Mucosa of stomach (tissue), 1 donor: Measurements from ENCODE around the gene CNNM1.
A peak's percentile ranks its signal among the peaks of the same experiment; 100 is the strongest.

Experiments used
- H3K27me3 ChIP-seq: one replicate; pipeline ENCODE4 v1.7.0; 2013; ENCODE audit warnings: mild to moderate bottlenecking, low read length; ENCODE audit not compliant: control insufficient read depth, insufficient read depth
- H3K36me3 ChIP-seq: one replicate; pipeline ENCODE4 v1.7.0; 2013; ENCODE audit warnings: low read length; ENCODE audit not compliant: control insufficient read depth, insufficient read depth
- H3K4me1 ChIP-seq: one replicate; pipeline ENCODE4 v1.7.0; 2013; ENCODE audit warnings: mild to moderate bottlenecking, low read length; ENCODE audit not compliant: control insufficient read depth, insufficient read depth
- H3K4me3 ChIP-seq: one replicate; pipeline ENCODE4 v1.7.0; 2013; ENCODE audit warnings: low read length
- H3K9ac ChIP-seq: one replicate; pipeline ENCODE4 v1.7.0; 2013; ENCODE audit warnings: mild to moderate bottlenecking, low read length, moderate library complexity
- H3K9me3 ChIP-seq: one replicate; pipeline ENCODE4 v1.7.0; 2013; ENCODE audit warnings: mild to moderate bottlenecking, low read length, moderate library complexity; ENCODE audit not compliant: control insufficient read depth
- donor health status: Pancreatic carcinoma.

CNNM1 gene

GRCh38 chr10:99364125-99364524, 35.0 kb downstream of the CNNM1 start:
- no peaks in the 10 kb centered on the region for H3K9me3 ChIP-seq
- no peaks in the 10 kb centered on the region for H3K4me1 ChIP-seq
- no peak overlapping the region for H3K4me3 ChIP-seq
- H3K9ac ChIP-seq = no peak overlapping the region
- H3K27me3 ChIP-seq = no peaks in the 10 kb centered on the region
- H3K36me3 ChIP-seq = no peaks in the 10 kb centered on the region

- Histone ChIP-seq H3K9me3 (no peaks in the 10 kb centered on the region), H3K27me3 (no peaks in the 10 kb centered on the region), H3K4me1 (no peaks in the 10 kb centered on the region), H3K9ac (no peak overlapping the region), H3K4me3 (no peak overlapping the region), H3K36me3 (no peaks in the 10 kb centered on the region)
Measured at GRCh38 chr10:99365311-99365710, 36.2 kb downstream of the CNNM1 start.

GRCh38 chr10:99365736-99366135, 36.6 kb downstream of the CNNM1 start:
- Histone ChIP-seq H3K9ac (no peak overlapping the region), H3K9me3 (no peaks in the 10 kb centered on the region), H3K4me3 (no peak overlapping the region), H3K27me3 (no peaks in the 10 kb centered on the region), H3K36me3 (no peaks in the 10 kb centered on the region), H3K4me1 (no peaks in the 10 kb centered on the region)

GRCh38 chr10:99366666-99367065, 37.5 kb downstream of the CNNM1 start:
- no peaks in the 10 kb centered on the region for H3K27me3 ChIP-seq
- H3K9ac ChIP-seq = no peak overlapping the region
- H3K9me3 ChIP-seq = no peaks in the 10 kb centered on the region
- H3K36me3 ChIP-seq = no peaks in the 10 kb centered on the region
- no peaks in the 10 kb centered on the region for H3K4me1 ChIP-seq
- no peak overlapping the region for H3K4me3 ChIP-seq

- H3K4me1 ChIP-seq = no peaks in the 10 kb centered on the region
- no peaks in the 10 kb centered on the region for H3K9me3 ChIP-seq
- no peak overlapping the region for H3K9ac ChIP-seq
- no peak overlapping the region for H3K4me3 ChIP-seq
- H3K36me3 ChIP-seq = no peaks in the 10 kb centered on the region
- H3K27me3 ChIP-seq = no peaks in the 10 kb centered on the region
Measured at GRCh38 chr10:99368646-99369045, 39.5 kb downstream of the CNNM1 start.

GRCh38 chr10:99369126-99369525, 40.0 kb downstream of the CNNM1 start:
- H3K4me3 ChIP-seq = no peak overlapping the region
- H3K4me1 ChIP-seq = no peaks in the 10 kb centered on the region
- H3K9me3 ChIP-seq = no peaks in the 10 kb centered on the region
- H3K9ac ChIP-seq = no peak overlapping the region
- H3K36me3 ChIP-seq = no peaks in the 10 kb centered on the region
- no peaks in the 10 kb centered on the region for H3K27me3 ChIP-seq

- Histone ChIP-seq H3K9me3 (no peaks in the 10 kb centered on the region), H3K27me3 (no peaks in the 10 kb centered on the region), H3K4me3 (no peak overlapping the region), H3K9ac (no peak overlapping the region), H3K36me3 (no peaks in the 10 kb centered on the region), H3K4me1 (no peaks in the 10 kb centered on the region)
Measured at GRCh38 chr10:99369551-99369950, 40.4 kb downstream of the CNNM1 start.

GRCh38 chr10:99370993-99371392, 41.8 kb downstream of the CNNM1 start:
- Histone ChIP-seq H3K9ac (peak overlapping the region; percentile 29), H3K9me3 (no peaks in the 10 kb centered on the region), H3K36me3 (no peaks in the 10 kb centered on the region), H3K4me1 (no peaks in the 10 kb centered on the region), H3K27me3 (no peaks in the 10 kb centered on the region), H3K4me3 (no peak overlapping the region)

GRCh38 chr10:99372546-99373271, 43.6 kb downstream of the CNNM1 start:
- no peaks in the 10 kb centered on the region for H3K4me1 ChIP-seq
- no peak overlapping the region for H3K4me3 ChIP-seq
- H3K27me3 ChIP-seq = no peaks in the 10 kb centered on the region
- H3K9ac ChIP-seq = no peak overlapping the region
- H3K36me3 ChIP-seq = no peaks in the 10 kb centered on the region
- no peaks in the 10 kb centered on the region for H3K9me3 ChIP-seq

GRCh38 chr10:99374526-99374925, 45.4 kb downstream of the CNNM1 start:
- Histone ChIP-seq H3K4me3 (no peak overlapping the region), H3K9me3 (no peaks in the 10 kb centered on the region), H3K9ac (no peak overlapping the region), H3K27me3 (no peaks in the 10 kb centered on the region), H3K36me3 (no peaks in the 10 kb centered on the region), H3K4me1 (no peaks in the 10 kb centered on the region)

- no peaks in the 10 kb centered on the region for H3K36me3 ChIP-seq
Measured at GRCh38 chr10:99374972-99375371, 45.8 kb downstream of the CNNM1 start.

GRCh38 chr10:99375426-99375825, 46.3 kb downstream of the CNNM1 start:
- Histone ChIP-seq H3K36me3 (no peaks in the 10 kb centered on the region), H3K9ac (no peak overlapping the region), H3K9me3 (no peaks in the 10 kb centered on the region), H3K27me3 (no peaks in the 10 kb centered on the region), H3K4me1 (no peaks in the 10 kb centered on the region), H3K4me3 (no peak overlapping the region)

More at GRCh38 chr10:99374972-99375371, 45.8 kb downstream of the CNNM1 start:
- Histone ChIP-seq H3K27me3 (no peaks in the 10 kb centered on the region), H3K4me1 (no peaks in the 10 kb centered on the region), H3K9me3 (no peaks in the 10 kb centered on the region), H3K4me3 (no peak overlapping the region), H3K9ac (no peak overlapping the region)

- Histone ChIP-seq H3K9me3 (no peaks in the 10 kb centered on the region), H3K4me1 (no peaks in the 10 kb centered on the region), H3K4me3 (no peak overlapping the region), H3K9ac (no peak overlapping the region), H3K36me3 (no peaks in the 10 kb centered on the region), H3K27me3 (no peaks in the 10 kb centered on the region)
Measured at GRCh38 chr10:99382176-99382575, 53.0 kb downstream of the CNNM1 start.
